HuH-7.5 (cell line): Measurements from ENCODE around the gene SLC66A2.
A peak's percentile ranks its signal among the peaks of the same experiment; 100 is the strongest.
"Not testable (repeated sequence)": the region's sequence is repeated elsewhere in the genome, so short reads cannot be mapped to it uniquely, and the experiment has no call there.

Experiments used
- DNase-seq: peaks from one replicate; pipeline ENCODE4 v3.0.0; 2011; ENCODE audit warnings: low spot score

Gene SLC66A2

DNA sequence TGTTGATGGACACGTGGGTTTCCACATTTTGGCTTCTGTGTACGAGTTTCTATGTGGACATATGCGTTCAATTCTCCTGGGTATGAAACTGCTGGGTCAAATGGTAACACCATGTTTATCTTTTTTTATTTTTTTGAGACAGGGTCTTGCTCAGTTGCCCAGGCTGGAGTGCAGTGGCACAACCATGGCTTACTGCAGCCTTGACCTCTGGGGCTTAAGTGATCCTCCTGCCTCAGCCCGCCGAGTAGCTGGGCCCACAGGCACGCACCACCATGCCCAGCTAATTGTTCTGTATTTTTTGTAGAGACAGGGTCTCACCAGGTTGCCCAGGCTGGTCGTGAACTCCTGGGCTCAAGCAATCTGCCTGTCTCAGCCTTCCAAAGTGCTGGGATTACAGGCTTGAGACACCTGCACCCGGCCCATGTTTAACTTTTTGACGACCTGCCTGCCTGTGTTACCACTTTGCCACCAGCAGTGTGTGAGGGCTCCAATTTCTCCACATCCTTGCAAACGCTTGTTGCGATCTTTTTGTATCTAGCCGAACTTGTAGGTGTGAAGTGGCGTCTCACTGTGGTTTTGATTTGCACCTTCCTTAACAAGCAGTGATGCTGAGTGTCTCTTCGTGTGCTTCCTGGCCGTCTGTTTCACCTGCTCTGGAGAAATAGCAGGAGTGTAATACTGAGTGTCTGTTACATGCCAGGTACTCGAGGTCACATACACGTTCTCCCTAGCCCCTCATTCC lies 19.9 kb upstream of the SLC66A2 start:
- no peak for DNase-seq

DNA sequence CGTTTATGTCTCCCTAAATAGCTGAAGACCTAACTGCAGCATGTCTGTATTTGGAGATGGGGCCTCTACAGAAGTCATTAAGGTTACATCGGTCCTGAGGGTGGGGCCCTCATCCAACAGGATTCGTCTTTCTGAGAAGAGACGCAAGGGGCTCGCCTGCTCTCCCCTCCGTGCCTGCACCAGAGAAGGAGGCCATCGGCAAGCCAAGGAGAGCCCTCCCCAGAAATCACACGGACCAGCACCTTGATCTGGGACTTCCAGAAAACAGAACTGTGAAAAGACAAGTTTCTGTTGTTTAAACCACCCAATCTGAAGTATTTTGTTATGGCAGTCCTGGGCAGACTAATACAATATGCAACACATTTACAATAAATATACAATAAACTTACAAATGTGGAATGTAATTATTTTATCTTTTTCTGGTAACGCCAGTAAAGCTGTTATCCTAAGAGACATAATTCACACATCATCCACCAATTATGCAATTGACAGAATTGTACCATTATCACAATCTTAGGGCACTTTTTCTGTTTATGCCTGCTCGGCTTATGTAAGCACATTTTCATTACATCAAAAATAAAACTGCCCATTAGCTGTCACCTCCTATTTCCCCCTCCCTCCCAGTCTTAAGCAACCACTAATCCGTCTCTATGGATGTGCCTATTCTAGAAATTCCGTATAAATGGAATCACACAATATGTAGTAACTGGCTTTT lies 19.1 kb upstream of the SLC66A2 start:
- no peak for DNase-seq

DNA sequence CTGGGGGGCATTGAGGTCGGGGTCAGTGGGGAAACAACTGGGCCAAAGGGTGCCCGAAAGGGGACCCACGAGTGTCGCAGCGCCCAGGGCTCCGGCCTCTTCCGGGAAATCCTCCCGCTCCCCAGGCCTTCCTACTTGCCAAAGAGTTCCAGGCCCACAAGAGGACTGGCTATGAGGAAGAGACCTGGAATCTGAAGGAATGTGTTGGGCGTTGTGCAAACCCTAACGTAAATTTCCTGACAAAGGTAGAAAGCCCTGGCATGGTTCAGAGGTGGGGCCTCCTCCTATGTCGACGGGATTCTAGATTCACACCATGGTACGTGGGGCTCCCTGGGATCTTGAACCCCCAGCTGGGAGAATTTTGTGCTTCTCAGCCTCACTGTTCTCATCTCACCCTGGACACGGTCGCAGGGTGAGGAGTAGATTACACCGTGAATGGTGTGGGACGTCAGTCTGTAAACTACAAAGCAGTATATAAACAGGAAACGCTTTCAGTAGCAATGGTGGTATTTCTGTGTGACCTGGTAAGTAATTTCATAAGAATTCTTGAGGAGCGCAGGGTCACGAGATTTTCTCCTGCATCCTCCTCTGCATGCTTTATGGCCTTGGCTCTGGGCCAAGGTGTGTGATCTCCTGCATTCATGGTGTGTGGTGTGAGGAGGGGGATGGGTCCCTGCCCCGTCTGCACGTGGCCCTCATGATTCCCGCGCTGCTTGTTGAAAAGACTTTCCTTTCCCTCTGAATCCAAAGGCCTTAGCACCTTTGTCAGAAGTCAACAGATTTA lies 13.9 kb upstream of the SLC66A2 start:
- peak; percentile 48 for DNase-seq

DNA sequence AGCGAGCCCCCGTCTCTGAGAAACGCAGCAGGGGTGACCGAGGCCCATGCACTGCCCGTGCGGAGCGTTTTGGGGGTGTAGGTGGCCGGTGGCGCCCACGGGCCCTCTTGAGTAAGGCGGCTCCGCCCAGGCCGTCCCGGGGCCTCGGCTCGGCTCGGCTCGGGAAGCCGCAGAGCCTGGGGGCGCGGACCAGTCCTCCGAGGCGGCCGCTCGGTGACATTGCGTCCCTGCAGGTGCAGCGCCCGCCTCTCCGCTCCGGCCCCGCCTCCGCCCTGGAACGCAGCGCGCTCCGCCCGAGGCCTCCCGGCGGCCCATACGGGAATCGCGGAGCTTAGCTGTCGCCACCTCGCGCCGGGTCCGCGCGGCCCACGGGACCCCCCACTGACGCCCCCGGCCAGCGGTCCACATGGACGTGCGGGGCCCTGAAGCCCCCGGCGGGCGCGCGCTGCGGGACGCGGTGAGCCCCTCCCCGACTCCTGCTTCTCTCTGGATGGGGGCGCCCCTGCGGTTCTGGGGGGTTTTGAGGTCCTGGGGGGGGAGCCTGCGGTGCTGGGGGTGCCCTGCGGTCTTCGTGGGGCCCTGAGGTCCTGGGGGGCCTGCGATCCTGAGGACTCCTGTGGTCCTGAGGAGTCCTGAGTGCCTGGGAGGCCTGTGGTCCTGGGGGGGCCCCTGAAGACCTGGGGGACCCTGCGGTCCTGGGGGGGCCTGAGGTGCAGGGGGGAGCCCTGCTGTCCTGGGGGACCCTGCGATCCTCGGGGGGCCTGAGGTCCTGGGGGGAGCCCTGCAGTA lies 13.1 kb upstream of the SLC66A2 start, which contains the start of gene HSBP1L1:
Gene HSBP1L1 (plus strand): TSS at position 314 of the 789 bp plus-strand sequence. CDS start 93 bp downstream, at position 407.
- DNase-seq = peak; percentile 73

DNA sequence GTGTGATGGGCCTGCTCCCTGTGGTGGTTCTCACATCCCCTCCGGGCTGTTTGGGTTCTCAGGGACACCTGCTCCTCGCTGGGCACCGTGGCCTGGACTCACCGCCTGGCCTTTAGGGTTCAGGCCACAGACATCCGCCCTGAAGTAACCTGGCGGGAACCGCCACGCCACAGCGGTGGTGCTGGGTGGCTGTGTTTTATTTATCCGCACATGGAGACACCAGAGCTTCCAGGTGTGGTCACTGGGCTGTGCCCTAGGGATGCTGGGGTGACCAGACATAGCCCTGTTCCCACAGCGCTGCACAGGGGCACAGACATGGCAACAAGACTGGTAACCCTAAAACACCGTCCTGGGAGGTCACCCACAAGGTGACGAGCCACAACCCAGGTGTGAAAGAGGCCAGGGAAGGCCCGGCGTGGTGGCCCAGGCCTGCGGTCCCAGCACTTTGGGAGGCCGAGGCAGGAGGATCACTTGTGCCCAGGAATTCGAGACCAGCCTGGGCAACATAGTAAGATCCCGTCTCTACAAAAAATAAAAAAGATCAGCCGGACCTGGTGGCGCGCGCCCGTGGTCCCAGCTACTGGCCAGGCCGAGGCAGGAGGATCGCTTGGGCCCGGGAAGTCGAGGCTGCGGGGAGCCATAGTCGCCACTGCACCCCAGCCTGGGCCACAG lies 12.3 kb upstream of the SLC66A2 start:
- DNase-seq = no peak

DNA sequence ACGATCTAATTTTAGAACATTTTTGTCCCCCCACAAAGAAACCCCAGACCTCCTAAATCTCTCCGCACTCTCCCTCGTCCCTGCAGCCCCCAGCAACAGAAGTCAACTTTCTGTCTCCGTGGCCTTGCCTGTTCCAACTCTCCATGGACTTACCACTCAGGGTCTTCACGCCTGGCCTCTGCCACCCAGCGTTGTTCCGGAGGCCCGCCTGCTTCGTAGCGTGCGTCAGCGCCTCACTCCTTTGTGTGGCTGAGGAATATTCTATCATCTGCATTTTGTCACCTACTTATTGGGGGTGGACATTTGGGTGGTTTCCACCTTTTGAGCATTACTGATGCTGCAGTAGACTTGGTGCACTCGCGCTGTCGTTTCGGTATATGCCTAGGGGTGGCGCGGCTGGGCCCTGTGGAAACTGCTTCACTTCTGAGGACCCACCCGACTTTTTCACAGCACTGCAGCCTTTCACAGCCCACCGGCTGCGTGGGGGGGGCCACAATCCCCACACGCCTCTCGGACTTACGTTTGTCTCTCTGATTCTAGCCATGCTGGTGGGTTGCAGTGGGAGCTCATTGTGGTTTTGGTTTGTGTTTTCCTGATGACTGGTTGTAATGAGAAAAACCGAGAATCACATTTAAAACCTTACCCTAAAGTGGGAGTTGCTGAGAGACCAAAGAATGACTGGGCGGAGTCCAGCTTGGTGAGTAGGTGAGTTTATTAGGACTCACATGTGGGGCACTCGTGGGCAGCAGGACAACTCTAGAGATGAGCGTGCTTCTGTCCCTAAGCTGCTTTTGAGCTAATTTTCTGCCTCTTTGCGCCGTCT lies 11.6 kb upstream of the SLC66A2 start:
- DNase-seq = no peak

DNA sequence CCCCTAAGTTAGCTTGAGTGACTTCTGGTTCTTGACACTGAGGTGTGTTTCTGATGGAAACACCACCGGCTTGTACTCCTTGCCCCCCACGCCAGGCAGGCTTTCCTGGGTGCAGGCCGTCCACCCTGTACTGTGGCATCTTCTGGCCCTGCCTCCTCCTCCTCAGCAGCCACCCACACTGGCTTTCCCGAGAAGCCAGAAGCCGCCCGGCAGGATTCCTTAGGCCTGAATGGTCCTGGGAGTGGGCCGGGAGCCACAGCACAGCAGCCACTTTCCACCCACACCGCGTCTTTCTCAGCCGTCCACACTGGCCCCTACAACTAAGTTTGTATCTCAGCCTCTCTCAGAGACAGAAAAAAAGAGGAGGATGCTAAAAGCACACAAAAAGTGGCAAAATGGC lies 10.9 kb upstream of the SLC66A2 start:
- no peak for DNase-seq

DNA sequence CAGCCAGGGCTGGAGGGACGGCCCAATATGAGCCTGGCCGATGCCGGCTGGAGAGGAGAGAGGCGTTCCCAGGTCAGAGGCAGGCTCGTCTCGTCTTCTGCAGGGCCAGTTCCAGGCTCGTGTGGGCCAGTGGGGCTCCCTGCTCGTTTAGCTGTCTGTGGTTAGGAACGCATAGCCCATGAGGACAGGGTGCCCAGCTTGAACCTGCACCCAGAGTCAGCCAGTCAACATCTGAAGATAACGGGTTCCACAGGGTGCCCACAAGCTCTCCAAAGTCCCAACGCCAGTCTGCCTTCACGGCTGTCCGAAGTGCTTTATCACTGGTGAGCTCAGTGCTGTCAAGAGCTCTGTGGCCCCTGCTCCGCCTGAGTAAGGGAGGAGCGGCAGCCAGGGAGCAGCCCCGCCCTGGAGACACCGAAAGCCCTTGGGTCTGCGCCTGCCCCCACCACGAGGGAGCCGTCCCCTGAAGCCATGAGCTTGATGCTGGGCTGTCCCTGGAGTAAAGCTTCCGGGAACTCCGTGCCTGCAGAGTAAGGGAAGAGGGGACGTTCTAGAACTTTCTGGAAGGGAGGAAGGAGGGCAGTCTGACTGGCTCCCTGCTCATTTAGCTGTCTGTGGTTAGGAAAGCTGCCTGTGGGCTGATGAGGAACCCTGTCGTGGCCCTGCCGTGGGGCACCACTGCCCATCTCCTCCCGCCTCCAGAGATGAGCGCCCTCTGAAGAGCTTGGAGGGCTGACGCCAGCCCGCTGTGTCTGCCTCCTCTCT lies 10.3 kb upstream of the SLC66A2 start:
- no peak for DNase-seq

DNA sequence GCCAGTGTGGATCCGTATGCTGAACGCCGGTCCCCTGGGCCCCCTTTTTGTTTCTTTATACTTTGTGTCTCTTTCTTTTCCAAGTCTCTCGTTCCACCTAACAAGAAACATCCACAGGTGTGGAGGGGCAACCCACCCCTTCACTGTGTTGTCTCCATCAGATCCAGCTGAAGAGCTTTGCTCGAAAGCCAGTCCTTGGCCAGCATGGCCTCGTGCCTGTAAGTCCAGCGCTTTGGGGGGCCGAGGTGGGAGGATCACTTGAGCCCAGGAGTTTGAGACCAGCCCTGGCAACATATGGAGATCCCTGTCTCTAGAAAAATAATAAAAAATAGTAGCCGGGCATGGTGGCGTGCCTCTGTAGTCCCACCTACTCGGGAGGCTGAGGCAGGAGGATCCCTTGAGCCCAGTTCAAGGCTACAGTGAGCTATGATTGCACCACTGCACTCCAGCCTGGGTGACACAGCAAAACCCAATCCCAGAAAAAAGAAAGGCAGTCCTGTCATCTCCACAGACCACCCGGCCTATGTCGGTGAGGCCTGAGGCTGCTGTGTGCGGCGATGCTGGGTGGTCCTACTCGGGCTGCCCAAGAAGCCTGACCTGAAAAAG lies 9.6 kb upstream of the SLC66A2 start:
- no peak for DNase-seq

DNA sequence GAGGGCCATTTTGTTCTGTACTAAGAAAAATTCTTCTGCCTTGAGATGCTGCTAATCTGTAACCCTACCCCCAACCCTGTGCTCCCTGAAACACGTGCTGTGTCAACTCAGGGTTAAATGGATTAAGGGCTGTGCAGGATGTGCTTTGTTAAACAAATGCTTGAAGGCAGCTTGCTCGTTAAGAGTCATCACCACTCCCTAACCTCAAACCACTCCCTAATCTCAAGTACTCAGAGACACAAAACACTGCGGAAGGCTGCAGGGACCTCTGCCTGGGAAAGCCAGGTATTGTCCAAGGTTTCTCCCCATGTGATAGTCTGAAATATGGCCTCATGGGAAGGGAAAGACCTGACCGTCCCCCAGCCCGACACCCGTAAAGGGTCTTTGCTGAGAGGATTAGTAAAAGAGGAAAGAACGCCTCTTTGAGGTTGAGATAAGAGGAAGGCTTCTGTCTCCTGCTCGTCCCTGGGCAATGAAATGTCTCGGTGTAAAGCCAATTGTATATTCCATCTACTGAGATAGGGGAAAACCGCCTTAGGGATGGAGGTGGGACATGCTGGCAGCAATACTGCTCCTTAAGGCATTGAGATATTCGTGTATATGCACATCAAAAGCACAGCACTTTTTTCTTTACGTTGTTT lies 8.8 kb upstream of the SLC66A2 start:
- DNase-seq = not testable (repeated sequence)

DNA sequence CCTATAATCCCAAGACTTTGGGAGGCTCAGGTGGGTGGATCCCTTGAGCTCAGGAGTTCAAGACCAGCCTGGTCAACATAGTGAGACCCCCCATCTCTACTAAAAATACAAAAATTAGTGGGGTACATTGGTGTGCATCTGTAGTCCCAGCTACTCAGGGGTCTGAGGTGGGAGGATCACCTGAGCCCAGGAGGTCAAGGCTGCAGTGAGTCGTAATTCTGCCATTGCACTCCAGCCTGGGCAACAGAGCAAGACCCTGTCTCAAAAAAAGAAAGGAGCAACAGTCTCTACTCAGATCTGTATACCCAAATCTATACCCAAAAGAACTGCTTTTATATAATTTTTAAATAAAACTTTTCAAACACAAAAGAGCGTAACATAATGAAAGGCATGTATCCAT lies 7.5 kb upstream of the SLC66A2 start:
- DNase-seq = no peak

DNA sequence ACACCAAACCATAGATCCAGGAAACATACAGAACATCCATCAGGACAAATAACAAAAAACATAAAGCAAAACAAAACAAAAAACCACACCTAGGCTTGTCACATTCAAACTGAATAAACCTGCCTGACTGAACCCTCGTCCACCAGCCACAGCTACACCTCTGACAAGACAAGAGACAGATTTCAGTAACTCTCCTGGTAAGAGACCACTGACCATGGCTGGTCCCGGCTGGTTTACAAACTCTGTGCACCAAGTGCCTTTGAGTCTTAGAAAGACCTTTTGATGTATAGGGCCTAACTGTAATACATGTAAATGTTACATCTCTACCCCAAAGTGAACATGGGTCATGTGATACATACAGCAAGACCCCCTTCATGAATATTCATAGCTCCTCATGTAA lies 4.8 kb upstream of the SLC66A2 start:
- no peak for DNase-seq

DNA sequence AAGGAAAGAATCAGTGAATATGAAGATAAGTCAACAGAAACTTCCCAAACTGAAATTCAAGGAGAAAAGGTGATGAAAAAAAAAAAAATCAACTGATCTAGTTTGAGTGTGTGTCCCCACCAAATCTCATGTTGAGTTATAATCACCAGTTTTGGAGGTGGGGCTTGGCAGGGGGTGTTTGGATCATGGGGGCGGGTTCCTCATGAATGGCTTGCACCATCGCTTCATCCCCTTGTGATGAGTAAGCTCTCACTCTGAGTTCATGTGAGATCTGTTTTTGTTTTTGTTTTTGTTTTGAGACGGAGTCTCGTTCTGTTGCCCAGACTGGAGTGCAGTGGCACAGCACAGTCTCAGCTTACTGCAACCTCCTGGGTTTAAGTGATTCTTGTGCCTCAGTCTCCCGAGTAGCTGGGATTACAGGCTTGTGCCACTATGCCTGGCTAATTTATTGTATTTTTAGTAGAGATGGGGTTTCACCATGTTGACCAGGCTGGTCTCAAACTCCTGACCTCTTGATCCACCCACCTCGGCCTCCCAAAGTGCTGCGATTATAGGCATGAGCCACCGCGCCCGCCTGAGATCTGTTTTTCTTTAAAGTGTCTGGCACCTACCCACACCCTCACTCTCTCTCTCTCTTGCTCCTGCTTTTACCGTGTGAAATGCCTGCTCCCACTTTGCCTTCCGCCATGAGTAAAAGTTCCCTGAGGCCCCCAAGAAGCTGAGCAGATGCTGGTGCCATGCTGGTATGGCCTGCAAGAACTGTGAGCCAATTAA lies 4.0 kb upstream of the SLC66A2 start:
- DNase-seq = no peak

DNA sequence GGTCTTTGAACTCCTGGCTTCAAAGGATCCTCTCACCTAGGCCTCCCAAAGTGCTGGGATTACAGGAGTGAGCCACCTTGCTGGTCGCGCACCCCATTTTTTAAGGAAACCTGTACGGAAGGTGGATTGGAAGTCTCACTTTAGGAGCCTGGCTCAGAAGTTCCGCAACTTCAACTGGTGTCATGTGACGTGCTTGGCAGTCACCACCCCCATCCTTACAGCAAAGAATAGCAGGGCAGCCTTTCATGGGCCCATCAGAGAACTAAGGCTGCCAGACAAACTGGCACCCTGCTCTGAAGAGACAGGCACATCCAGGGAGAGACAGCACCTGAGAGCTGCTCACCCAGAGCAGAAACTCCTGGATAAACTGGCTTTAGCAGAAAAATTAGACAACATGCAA lies 3.3 kb upstream of the SLC66A2 start:
- no peak for DNase-seq

DNA sequence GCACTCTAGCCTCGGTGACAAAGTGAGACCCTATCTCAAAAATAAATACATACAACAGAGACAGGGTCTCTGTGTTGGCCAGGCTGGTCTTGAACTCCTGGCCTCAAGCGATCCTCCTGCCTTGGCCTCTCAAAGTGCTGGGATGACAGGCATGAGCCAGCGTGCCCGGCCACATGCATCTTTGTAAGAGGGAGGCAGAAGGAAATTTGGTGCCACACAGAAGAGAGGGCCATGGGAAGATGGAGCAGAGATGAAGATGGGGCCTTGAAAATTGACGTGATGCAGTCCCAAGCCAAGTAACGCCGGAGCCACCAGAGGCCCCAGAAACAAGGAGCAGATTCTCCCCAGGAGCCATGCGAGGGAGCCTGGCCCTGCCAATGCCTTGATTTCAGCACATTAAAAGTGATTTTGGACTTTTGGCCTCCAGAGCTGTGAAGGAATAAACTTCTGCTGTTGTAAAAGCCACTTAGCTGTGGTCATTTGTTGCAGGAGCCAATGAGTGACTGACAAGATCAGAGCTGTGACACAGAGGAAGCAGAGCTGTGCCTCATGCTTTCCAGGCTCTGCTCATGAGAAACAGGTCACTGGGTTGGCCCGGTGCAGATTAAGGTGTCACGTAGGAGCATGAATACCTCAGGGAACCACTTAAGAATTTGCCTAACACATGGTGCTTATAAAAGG lies 2.7 kb upstream of the SLC66A2 start:
- DNase-seq = no peak

DNA sequence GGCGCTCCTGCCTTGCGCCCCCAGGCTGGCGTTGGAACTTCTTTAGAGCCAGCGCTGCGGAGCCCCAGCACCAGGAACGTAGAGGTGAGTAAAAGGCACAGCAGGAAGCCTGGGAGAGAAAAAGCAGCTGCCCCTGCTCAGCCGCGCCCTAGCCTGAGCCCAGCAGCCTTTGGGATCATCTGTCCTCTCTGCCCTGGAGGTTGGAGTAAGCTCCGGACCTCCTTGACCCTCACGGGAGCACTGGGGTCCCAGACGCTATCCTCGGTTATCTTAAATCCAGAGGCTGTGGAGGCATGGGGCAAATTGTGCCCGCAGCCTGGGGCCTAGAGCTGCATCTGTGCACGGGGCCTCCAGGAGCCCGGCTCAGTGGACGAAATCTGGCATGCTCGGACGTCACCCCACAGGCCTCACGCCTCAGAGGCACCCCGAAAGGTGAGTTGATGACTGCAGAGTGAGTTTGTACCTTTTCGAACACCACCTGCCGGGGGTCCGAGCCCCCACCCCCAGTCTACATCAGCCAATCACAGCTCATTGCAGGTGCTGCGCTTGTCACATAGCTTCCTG lies 1.6 kb upstream of the SLC66A2 start:
- no peak for DNase-seq

DNA sequence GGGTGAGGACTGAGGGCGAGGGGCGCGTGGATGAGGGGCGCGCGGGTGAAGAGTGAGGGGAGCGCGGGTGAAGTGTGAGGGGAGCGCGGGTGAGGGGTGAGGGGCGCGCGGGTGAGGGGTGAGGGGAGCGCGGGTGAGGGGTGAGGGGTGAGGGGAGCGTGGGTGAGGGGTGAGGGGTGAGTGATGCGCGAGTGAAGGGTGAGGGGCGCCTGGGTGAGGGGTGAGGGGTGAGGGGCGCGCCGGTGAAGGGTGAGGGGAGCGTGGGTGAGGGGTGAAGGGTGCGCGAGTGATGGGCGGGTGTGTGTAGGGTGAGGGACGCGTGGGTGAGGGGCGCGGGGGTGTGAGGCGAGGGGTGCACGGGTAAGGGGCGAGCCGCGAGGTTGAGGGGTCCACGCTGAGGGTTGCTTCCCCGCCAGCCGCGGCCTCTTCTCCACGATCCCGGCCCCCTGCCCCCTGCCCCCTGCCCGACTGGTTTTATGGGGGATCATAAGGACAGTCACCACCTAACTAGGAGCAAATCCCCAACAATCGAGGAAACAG lies 1.1 kb upstream of the SLC66A2 start:
- no peak for DNase-seq
